ENCODE results near the gene MAML2.

DNA sequence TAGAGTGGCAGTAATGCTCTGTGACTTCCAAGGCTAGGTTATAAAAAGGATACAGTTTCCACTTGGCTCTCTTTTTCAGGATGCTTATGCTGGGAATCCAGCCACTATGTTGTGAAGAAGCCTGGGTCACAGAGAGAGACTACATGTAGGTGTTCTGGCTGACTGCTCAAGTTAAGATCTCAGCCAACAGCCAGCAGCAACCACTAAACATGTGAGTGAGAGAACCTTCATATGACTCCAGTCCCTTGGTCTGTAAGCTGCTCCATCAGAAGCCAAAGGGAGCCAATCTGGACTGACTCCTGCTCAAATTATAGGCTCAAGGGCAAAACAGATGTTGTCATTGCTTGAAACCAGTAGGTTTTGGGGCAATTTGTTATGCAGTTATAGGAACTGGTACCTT, 162.7 kb downstream of the MAML2 start:
- TF ChIP-seq, protein P1, sequence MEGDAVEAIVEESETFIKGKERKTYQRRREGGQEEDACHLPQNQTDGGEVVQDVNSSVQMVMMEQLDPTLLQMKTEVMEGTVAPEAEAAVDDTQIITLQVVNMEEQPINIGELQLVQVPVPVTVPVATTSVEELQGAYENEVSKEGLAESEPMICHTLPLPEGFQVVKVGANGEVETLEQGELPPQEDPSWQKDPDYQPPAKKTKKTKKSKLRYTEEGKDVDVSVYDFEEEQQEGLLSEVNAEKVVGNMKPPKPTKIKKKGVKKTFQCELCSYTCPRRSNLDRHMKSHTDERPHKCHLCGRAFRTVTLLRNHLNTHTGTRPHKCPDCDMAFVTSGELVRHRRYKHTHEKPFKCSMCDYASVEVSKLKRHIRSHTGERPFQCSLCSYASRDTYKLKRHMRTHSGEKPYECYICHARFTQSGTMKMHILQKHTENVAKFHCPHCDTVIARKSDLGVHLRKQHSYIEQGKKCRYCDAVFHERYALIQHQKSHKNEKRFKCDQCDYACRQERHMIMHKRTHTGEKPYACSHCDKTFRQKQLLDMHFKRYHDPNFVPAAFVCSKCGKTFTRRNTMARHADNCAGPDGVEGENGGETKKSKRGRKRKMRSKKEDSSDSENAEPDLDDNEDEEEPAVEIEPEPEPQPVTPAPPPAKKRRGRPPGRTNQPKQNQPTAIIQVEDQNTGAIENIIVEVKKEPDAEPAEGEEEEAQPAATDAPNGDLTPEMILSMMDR (IDR thresholded peaks at IDR 0.05; ENCODE audit: low read length) = no peak
- no peak for TF ChIP-seq EZH2 (optimal IDR thresholded peaks at IDR 0.05; ENCODE audit: low read depth, low read length)

All from MM.1S (cell line).